ENCODE results near the gene PEF1.

- TF ChIP-seq CTCF (IDR thresholded peaks at IDR 0.05 in 4 of 5, conservative IDR thresholded peaks at IDR 0.05 in 1 of 5) (no peak), POLR2A (IDR thresholded peaks at IDR 0.05) (no peak)
Observed at GRCh38 chr1:31620631-31621497, 23.8 kb downstream of the PEF1 start.
